A172 (cell line): ENCODE results near the gene DIP2A. TPM values are rescaled to one million over a fixed set of nuclear protein-coding genes. Genes with fewer than 3 reads are reported as not detected.
"Not testable (repeated sequence)": the region's sequence is repeated elsewhere in the genome, so short reads cannot be mapped to it uniquely, and the experiment has no call there.

Source experiments
- DNase-seq: peaks from one replicate; pipeline ENCODE4 v3.0.0-alpha.2; 2015; ENCODE audit warnings: low spot score
- total RNA-seq: library from RNA; depleted of rRNA; stranded (reverse); fragments of >200 nt; shearing (Covaris generic); gene quantifications from 2 replicates; pipeline ENCODE4 v1.2.3, GENCODE V29; 2014

The DIP2A gene
- total RNA-seq, 1 experiment from 2014 or later: 8.9 TPM

DNA sequence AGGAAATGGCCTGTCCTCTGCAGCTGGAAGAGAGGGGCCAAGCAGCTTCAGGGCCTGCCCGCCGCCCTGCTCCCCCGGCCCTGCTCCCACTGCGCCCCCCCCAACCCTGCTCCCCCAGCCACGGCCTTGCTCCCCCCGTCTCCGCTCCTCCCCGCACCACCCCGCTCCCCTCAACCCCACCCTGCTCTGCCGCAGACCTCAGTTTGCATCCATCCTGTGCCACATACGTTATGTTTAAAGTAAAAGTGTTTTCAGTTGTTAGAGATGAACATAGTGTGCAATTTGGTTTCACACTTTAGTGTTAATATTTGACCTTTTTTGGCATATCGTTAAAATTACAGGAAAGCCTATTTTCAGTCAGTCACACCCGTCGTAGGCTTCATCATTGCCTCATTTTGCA is 34.1 kb upstream of the DIP2A start:
- DNase-seq: no peak

- no peak for DNase-seq
Measured at GRCh38 chr21:46425041-46425440, 33.6 kb upstream of the DIP2A start.

DNA sequence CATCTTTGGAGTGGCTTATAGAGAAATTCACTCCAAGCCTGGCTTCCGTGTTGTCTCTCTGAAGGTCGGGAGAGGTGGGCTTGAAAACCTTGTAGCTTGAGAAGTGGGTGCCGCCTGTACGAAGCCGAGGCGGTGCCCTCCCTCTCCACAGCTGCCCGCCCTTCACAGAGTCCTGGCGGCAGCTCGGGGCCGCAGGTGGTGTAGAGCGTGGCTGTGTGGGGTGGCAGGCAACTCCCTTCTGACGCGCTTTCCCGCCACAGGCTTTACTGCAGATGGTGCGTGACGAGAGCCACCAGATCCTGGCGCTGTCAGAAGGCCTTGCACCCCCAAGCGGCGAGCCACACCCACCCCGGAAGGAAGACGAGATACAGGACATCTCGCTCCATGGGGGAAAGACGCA is 33.1 kb upstream of the DIP2A start:
- DNase-seq: no peak

- no peak for DNase-seq
Measured at GRCh38 chr21:46426313-46427046, 32.2 kb upstream of the DIP2A start.

- no peak for DNase-seq
Measured at GRCh38 chr21:46427516-46427915, 31.2 kb upstream of the DIP2A start.

DNA sequence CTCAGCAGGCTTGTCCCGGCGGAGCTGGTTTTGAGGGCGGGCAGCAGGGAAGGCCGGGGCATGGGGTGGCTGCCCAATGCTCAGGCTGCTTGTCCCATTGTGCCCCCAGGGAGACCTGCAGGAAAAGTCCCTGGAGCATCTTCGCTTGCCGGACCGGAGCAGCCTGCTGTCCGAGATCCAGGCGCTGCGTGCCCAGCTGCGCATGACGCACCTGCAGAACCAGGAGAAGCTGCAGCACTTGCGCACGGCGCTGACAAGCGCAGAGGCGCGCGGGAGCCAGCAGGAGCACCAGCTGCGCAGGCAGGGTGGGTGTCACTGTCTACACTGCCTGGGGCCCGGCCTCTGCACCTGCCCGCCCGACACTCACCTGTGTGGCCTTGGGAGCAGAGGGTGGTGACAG is 30.4 kb upstream of the DIP2A start:
- no peak for DNase-seq

GRCh38 chr21:46428987-46429710 is 29.5 kb upstream of the DIP2A start:
- DNase-seq: no peak

- no peak for DNase-seq
Measured at GRCh38 chr21:46429754-46430681, 28.7 kb upstream of the DIP2A start.

- DNase-seq: no peak
Measured at GRCh38 chr21:46431448-46431847, 27.2 kb upstream of the DIP2A start.

DNA sequence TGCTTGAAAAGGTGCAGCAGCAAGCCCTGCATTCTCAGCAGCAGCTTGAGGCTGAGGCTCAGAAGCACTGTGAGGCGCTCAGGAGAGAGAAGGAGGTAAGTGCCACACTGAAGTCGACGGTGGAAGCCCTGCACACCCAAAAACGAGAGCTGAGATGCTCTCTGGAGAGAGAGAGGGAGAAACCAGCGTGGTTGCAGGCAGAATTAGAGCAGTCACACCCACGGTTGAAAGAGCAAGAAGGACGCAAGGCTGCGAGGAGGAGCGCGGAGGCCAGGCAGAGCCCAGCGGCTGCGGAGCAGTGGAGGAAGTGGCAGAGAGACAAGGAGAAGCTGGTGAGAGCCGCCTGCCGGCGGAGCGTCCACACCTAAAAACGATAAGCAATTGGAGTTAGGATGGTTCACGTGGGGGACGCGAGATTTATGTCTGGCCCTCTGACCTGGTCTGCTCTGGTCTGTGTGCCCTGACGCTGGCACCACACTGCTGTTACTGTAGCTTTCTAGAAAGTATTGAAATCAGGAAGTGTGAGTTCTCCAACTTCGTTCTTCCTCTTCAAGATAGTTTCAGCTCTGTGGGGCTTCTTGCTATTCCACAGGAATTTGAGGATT is 26.7 kb upstream of the DIP2A start:
- DNase-seq: no peak

GRCh38 chr21:46433116-46433515 is 25.6 kb upstream of the DIP2A start:
- not testable (repeated sequence) for DNase-seq

- no peak for DNase-seq
Measured at GRCh38 chr21:46434322-46434958, 24.3 kb upstream of the DIP2A start.

DNA sequence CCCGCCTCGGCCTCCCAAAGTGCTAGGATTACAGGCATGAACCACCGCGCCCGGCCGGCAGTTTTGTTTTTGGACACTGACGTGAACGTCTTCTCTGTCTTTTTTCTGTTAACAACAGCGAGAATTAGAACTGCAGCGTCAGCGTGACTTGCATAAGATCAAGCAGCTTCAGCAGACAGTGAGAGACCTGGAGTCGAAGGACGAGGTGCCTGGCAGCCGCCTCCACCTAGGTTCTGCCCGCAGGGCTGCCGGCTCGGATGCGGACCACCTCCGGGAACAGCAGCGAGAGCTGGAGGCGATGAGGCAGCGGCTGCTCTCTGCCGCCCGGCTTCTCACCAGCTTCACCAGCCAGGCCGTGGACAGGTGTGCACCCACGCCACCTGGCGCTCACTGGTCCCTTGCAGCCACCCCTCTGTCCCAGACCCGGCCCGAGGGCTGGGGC is 22.9 kb upstream of the DIP2A start:
- DNase-seq: no peak

DNA sequence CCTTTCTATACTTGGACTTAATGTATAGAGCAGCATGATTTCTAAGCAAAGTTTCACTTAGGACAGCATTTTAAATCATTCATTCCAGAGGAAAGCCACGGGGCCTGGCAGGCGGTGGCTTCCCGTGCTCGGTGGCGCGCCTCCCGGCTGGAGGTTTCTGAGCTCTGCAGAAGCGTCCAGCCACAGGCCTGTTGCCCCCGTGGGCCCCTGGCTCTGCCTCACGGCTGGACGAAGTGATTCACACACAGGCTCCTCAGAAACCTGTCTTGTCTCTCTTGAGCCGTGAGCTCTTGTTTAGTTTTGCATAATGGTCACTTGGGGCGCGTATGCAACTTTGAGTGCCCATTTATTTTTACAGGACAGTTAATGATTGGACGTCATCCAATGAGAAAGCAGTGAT is 22.1 kb upstream of the DIP2A start:
- no peak for DNase-seq

DNA sequence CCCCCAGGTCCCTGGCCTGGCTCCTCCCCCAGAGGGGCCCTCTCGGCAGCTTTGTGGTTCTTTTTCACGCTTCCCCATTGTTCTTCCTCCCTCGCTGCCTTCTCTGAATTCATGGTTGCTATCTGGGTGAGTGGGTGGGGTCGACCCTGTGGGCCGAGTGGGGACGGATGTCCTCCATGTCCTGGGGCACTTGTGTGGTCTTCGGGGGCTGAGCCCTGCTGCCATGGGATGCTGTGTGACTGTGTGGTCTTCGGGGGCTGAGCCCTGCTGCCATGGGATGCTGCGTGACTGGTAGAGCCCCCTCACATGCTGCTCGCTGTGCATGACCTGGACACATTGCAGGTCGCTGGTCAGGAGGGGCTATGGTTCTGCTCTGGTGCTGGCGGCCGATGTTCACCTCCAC is 21.6 kb upstream of the DIP2A start:
- no peak for DNase-seq

DNA sequence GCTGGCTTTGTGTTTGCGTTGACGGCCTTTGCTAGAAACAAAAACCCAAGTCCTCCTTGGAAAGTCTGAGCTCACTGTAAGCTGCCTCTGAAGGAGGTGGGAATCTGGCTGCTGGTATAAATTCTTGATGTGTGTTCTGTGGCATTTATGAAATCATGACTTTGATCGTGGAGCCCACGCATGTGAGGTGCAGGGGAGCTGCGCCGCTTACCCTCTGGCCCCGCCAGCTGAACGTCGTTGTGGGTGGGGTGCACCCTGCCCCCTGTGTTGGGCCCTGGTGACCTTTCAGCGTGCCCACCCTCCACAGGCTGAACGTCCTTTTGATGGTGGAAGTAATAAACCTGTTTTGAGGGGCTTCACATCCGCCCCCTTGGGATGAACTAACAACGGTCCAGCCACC is 21.2 kb upstream of the DIP2A start:
- DNase-seq: no peak

DNA sequence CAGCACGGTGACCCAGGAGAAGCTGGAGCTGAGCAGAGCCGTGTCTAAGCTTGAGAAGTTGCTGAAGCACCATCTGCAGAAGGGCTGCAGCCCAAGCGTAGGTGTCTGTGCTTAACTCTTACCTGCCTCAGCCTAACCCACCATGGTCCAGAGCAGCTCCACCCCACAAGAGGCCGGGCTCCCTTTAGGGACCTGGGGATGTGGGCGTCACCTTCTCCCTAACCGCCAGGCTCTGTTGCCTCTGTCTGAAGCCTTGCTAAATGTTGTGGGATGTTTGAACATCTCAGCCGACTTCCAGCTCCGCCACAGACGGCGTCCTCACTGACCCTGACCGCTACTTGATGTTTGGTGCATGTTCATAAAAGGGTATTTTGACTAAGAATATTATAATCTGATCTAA is 20.4 kb upstream of the DIP2A start:
- no peak for DNase-seq

- DNase-seq: no peak
Measured at GRCh38 chr21:46439906-46440305, 18.8 kb upstream of the DIP2A start.

DNA sequence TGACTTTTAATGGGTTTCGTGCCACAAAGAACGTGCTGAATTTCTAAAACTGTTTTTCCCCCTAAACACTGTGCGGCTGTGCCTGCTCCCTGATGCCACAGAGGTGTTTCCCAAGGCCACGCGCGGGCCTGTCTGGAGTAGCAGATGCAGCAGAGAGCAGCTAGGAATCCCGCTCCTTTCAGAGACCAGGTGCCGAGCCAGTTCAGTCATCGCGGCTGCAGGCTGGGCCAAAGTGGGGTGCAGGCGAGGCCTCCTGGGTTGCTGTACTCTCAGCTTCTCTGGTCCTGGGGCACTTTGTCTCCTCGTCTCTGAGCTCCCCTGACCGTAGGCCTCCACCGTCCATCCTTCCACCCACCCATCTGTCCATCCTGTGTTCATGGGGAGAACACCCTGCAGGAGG is 17.4 kb upstream of the DIP2A start:
- no peak for DNase-seq

DNA sequence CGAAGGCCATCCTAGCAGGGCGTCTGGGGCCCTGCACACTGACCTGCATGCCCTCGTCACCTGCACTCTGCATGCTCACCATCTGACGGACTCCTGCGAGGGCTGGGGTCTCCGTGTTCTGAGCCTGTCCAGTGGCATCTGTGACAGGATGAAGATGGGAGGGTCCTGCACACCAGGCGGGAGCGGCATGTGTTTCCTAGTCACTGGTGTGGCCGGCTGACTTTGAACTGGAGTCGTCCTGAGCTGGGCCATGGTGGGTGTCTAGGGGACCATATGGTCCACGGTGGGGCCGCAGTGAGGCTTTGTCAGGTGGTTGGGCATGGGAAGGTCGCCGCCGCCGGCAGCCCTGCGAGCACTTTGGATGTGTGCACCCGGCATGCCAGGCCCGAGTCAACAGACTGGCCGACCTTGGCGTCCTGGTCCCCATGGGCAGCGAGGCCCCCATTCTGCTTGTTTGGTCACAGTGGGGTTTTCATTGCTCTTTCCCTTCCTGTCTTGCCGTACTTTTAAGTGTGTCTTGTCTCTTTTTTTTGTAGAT is 16.7 kb upstream of the DIP2A start:
- no peak for DNase-seq

- DNase-seq: no peak
Measured at GRCh38 chr21:46442938-46443337, 15.8 kb upstream of the DIP2A start.
